SKM-1 (cell line): ENCODE measurements around the gene VPS13D.

Experiments
- DNase-seq: peaks from one replicate; lab custom pipeline; 2025; ENCODE audit not compliant: unreplicated experiment; lab: John Stamatoyannopoulos, UW

VPS13D gene

GRCh38 chr1:12547586-12548225 lies 317.9 kb downstream of the VPS13D start:
- DNase-seq, result no peak

- no peak for DNase-seq
These were observed 318.6 kb downstream of the VPS13D start for GRCh38 chr1:12548279-12548972.

- DNase-seq, result no peak
These were observed 319.2 kb downstream of the VPS13D start for GRCh38 chr1:12548973-12549459.

GRCh38 chr1:12549460-12550349 lies 319.9 kb downstream of the VPS13D start:
- DNase-seq, result no peak

- DNase-seq, result no peak
These were observed 321.8 kb downstream of the VPS13D start for GRCh38 chr1:12551584-12551983.

- DNase-seq, result no peak
These were observed 322.5 kb downstream of the VPS13D start for GRCh38 chr1:12552111-12552888.

GRCh38 chr1:12552951-12553921 lies 323.4 kb downstream of the VPS13D start:
- DNase-seq, result no peak

- DNase-seq, result no peak
These were observed 324.1 kb downstream of the VPS13D start for GRCh38 chr1:12553963-12554362.

- DNase-seq, result no peak
These were observed 324.9 kb downstream of the VPS13D start for GRCh38 chr1:12554521-12555305.

- DNase-seq, result no peak
These were observed 325.9 kb downstream of the VPS13D start for GRCh38 chr1:12555411-12556367.

GRCh38 chr1:12556368-12556930 lies 326.6 kb downstream of the VPS13D start:
- no peak for DNase-seq

GRCh38 chr1:12556957-12557935 lies 327.4 kb downstream of the VPS13D start:
- no peak for DNase-seq

GRCh38 chr1:12561121-12561520 lies 331.3 kb downstream of the VPS13D start:
- DNase-seq, result no peak
